ENCODE results near the gene CATSPERZ.
"Not testable (repeated sequence)": the region's sequence is repeated elsewhere in the genome, so short reads cannot be mapped to it uniquely, and the experiment has no call there.

CATSPERZ gene

GRCh38 chr11:64304316-64305072, 4.3 kb downstream of the CATSPERZ start:
- DNase-seq, result peak; percentile 81

GRCh38 chr11:64305075-64305690, 5.0 kb downstream of the CATSPERZ start, which contains the start of gene ESRRA:
TSS of gene ESRRA (plus strand) at chr11:64305524. CDS start at chr11:64307180, 1,656 bp downstream.
- DNase-seq, result peak; percentile 91

GRCh38 chr11:64305691-64306562, 5.8 kb downstream of the CATSPERZ start:
- DNase-seq, result no peak

- DNase-seq, result no peak
Observed at GRCh38 chr11:64306563-64306875, 6.4 kb downstream of the CATSPERZ start.

GRCh38 chr11:64306876-64307622, 6.9 kb downstream of the CATSPERZ start:
- no peak for DNase-seq

GRCh38 chr11:64307795-64308194, 7.6 kb downstream of the CATSPERZ start:
- DNase-seq, result not testable (repeated sequence)

GRCh38 chr11:64312947-64313346, 12.8 kb downstream of the CATSPERZ start:
- DNase-seq, result no peak

- DNase-seq, result no peak
Observed at GRCh38 chr11:64313491-64314145, 13.5 kb downstream of the CATSPERZ start.

- DNase-seq, result no peak
Observed at GRCh38 chr11:64314146-64314804, 14.1 kb downstream of the CATSPERZ start.

GRCh38 chr11:64314805-64315561, 14.8 kb downstream of the CATSPERZ start:
- DNase-seq, result no peak

GRCh38 chr11:64315667-64316526, 15.7 kb downstream of the CATSPERZ start:
- not testable (repeated sequence) for DNase-seq

GRCh38 chr11:64316672-64317324, 16.6 kb downstream of the CATSPERZ start:
- no peak for DNase-seq

GRCh38 chr11:64317325-64317960, 17.3 kb downstream of the CATSPERZ start, which contains the start of gene TRMT112:
TSS of gene TRMT112 (minus strand) at chr11:64317559. CDS start at chr11:64317526, 33 bp downstream.
- peak; percentile 91 for DNase-seq

- DNase-seq, result peak; percentile 94
Observed at GRCh38 chr11:64317961-64318765, 18.0 kb downstream of the CATSPERZ start, which contains the start of gene PRDX5. TSS of gene PRDX5 (plus strand) at chr11:64318121. CDS start at chr11:64318216, 95 bp downstream.

GRCh38 chr11:64318766-64319761, 18.9 kb downstream of the CATSPERZ start:
- no peak for DNase-seq

GRCh38 chr11:64320556-64320955, 20.4 kb downstream of the CATSPERZ start:
- no peak for DNase-seq

Data from amniotic stem cell (primary cell).